Medulla oblongata (tissue), 1 donor: Measurements from ENCODE around the gene CFAP52.
"Not testable (repeated sequence)": the region's sequence is repeated elsewhere in the genome, so short reads cannot be mapped to it uniquely, and the experiment has no call there.

Source experiments
- DNase-seq: peaks from one replicate; pipeline ENCODE4 v3.0.0-alpha.2; 2015; ENCODE audit errors: extremely low spot score

Gene CFAP52

DNA sequence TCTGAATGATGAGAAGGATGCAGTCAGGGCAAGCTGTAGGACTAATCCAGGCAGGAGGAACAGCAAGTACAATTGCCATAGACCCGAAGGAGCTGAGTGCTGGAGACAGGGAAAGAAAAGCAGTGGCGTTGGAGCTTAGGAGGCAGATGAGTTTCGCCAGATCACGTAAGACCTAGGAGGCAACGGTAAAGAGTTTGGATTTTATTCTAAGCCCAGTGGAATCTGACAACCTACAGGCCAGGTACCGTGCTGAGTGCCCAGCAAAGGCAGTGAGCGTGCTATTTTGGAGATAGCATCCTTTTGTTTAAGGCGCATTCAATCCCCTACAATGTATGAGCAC lies 70.1 kb downstream of the CFAP52 start:
- no peak for DNase-seq

- DNase-seq = no peak
Observed at GRCh38 chr17:9647014-9647413, 70.6 kb downstream of the CFAP52 start.

DNA sequence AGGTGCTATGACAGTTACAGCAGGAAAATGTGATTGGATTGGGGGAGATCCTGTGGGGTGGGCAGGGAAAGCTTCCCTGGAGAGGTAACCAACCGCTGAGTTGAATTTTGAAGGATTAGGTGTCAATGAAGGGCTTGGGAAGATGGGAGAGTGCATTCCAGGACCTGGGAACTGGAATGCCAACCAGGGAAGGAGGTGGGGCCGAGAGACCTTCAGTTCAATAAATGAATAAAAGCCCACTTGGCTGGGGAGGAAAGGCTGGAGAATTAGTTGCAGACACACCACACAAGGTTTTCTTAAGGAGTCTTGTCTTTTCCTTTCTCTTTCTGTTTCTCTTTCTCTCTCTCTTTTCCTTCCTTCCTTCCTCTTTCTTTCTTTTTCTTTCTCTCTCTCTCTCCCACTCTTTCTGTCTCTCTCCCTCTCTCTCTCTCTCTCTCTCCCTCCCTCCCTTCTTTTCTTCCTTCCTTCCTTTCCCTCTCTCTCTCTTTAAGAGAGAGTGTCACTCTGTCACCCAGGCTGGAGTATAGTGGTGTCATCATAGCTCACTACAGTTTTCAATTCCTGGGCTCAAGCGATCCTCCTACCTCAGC lies 72.2 kb downstream of the CFAP52 start:
- DNase-seq = no peak

DNA sequence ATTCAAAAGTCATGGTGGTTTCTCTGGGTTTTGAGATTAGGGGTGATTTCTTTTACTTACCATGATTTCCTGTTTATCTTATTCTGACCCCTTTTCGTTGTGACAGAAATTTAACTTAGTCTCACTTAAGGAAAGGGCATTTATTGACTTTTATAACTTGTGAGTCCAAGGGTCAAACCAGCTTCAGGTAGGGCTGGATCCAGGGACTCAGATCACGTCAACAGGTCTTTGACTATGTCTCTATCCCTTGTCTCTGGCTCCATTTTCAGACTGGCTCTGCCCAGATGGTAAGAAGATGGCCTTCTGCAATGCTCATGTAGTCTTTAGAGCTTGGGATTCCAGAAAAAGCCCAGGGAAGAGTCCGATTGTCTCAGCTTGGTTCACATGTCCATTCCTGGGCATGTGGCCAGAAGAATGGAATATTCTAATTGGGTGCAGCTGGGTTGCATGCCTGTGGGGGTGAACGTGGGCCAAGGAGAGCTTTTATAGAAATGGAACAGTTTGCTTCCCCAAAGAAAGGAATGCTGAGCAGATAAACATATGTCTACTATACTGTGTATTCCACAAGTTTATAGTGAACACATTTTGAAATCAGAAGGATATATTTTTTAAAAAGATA lies 82.3 kb downstream of the CFAP52 start:
- DNase-seq = no peak

- no peak for DNase-seq
Observed at GRCh38 chr17:9661027-9661426, 84.6 kb downstream of the CFAP52 start.

- not testable (repeated sequence) for DNase-seq
Observed at GRCh38 chr17:9663511-9663910, 87.1 kb downstream of the CFAP52 start.

DNA sequence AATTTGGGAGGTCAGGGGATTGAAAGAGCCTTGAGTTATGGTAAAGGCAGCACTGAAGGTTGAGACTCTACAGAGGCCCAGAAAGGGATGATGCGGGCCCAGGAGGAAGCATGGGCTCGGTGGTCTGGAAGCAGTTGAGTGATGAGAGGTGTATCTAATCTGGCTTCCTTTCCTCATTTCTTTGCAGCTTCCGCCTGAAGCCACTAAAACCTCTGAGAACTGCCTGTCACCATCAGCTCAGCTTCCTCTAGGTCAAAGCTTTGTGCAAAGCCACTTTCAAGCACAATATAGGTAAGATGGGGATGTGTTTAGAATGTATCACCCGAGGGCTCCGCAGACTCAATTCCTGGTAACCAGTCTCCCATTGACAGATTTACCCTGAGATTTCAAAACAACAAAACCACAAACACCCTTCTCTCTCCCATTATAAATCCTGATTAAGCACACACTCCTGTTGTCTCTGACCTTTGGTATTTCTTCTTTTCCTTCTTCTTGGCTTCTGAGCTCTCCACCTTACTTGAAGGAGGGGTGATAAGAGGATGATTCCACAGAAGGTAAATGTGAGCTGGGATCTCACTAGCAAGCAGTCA lies 90.1 kb downstream of the CFAP52 start:
- no peak for DNase-seq

DNA sequence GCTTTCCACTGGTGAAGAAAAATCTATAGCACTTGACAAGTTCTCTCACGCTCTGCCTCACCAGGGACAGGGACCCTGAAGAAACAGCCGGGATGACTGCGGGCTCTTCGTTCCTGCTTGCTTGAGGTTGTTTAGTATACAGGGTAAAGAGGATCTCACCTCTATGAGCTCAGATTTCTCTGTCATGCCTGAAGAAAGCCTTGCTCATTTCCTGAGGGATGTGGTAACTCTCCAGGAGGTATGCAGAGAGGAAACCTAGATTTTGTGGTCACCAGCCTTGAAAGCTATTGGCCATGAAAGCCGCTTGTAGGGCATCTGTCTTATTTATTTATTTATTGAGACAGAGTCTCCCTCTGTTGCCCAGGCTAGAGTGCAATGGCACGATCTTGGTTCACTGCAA lies 92.1 kb downstream of the CFAP52 start:
- no peak for DNase-seq

DNA sequence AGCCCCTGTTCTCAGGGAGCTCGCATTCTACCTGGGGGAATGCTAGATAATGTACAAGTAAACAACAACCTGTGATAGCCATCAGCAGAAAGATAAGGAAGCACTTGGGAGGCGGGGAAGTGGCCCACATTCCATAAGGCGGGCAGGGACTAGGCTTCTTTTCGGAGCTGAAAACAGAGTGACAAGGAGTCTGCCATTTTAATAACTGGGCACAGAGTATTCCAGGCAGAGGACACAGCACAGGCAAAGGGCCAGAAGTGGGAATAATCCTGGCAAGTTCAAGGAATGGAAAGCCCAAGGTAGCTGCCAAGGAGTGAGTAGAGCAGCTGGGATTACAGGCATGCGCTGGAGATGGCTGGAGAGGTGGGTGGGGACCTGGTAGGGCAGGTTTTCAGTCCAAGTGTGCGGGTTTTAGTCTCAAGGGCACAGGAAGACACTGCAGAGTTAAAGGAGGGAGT lies 93.1 kb downstream of the CFAP52 start:
- DNase-seq = no peak

GRCh38 chr17:9670596-9670995 lies 94.2 kb downstream of the CFAP52 start:
- DNase-seq = no peak

DNA sequence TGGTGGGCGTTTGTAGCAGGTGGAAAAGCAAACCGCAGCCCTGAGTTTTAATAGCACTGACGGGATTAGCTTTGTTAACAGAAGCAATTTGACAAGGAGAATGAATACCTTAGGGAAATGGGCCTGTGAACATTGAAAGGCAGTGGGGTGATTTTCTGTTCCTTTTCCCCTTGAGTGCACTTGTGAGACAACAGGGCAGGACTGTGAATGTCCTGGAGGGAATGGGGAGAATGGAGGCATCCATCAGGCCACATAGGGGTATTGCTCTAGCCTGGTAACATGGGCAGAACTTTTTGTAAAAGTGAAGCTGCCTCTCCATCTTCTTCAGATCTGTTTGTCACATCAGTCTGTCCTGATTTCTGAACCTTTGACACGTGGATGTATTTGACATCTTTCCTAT lies 95.1 kb downstream of the CFAP52 start:
- DNase-seq = no peak

DNA sequence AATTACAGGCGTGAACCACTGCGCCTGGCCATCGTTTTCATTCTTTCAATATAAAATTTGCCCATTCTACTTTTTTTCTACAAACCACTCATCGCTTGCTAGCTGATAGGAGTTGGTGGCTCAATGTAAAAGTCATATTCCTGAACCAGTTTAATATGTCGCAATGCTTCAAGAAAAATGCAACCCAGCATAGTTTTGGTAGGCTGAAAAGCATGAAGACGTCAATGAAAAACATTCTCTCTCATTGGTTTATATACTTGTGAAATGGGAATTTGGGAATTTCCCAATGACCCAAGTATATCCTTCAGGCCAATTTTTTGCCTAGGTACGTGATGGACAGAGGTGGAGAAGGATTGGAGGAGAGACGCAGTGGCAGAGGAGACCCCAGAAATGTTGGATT lies 95.8 kb downstream of the CFAP52 start:
- no peak for DNase-seq

GRCh38 chr17:9672691-9673090 lies 96.2 kb downstream of the CFAP52 start:
- DNase-seq = no peak

DNA sequence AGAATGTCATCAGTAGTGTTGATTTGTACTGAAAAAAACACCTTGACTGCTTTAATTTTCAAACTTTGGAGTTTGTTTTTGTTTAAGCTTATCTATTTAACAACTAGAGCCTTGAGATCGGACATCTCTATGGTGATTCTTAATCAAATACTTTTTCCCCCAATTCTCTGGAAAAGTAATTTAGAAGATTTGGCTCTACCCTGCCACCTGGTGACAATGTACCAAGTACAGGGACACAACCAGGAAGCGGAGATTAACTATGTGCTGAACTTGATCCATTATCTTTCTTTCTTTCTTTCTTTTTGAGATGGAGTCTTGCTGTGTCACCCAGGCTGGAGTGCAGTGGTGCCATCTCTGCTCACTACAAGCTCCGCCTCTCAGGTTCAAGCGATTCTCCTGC lies 99.6 kb downstream of the CFAP52 start:
- no peak for DNase-seq

DNA sequence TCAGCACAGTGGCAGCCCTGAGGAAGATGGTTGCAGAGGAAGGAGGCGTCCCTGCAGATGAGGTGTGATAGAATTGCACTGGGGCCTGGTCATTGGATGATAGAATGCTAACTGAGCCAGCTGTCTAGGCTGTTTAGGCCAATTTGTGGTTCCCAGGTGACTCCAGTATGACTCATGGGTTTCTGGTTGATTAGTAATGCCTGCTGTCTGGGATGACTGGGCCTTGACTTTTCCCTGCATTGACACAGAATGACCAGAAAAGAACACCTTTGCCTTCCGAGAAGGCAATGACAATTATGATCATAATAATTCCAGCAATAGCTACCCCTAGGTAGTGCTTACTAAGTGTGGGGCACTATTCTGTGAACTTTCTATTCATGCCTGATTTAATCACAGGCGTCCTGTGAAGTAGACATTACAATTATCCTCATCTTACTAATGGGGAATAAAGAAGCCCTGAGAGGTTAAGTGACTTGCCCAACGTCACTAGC lies 100.4 kb downstream of the CFAP52 start:
- no peak for DNase-seq

DNA sequence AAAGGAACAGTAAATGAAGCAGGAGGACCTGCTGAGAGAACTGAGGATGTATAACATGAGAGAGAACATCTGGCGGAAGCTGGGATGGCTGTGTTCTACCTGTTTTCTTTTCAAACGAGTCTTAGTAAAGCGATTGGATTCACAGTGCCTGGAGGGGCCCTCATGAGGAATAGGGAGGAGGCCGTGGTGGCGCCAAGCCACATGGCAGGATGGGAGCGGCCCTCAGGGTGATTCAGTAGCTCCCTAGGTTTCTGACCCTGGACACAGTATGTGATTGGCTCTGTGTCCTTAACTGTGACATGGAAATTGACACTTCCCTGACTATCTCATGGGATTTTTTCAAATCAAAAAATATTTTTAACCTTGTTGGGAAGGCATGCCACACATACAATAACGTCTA lies 101.0 kb downstream of the CFAP52 start:
- no peak for DNase-seq

DNA sequence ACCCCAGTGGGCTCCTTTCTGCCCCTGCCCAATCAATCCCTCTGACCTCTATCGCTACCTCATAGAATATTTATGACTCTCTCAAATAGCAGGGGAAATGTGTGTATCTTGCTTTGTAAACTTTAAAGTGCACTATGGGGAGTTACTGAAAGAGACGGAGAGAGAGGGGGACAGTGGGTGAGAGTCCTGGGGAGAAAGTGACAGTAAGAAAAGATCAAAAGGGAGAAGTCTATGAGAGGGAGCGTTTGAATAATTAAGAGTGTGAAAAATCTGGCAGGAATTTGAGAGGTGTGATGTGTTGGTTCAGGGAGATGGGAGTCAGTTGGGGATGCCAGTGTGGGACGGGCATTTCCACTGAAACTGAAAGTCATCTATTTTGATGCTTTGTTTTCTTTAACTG lies 101.5 kb downstream of the CFAP52 start:
- no peak for DNase-seq

DNA sequence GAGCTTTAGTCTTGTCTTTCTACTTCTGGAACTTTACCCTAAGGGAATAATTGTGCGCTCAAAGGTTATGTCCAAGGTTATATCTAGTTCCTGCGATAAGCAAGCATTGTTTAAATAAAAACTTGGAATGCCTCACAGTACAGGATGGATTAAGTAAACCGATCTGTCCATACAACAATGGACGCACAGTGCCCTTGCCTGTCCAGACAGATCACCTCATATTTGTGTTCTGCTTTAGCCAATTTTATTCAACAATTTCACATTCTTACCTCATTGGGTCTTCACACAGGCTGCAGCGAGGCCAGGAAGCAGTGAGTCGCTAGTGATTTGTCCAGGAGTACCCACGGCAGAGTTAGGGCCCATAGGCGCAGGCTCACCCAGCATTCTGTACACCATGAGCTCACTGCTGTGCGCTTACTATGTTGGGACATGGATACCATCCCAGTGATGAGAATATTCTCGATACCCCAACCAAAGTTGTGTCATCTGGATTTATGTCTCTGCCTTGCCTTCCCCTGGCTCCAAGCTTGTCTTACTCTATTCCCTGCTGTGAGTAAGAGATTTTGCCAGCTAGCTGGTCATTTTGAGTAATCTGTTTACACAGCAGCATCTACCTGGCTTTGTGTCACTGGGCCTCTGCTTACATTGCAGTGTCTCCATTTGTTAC lies 108.6 kb downstream of the CFAP52 start:
- no peak for DNase-seq
